ENCODE data around the gene OR52K1.

OR52K1 gene

GRCh38 chr11:4539603-4540219, 57.3 kb downstream of the OR52K1 start:
- TF ChIP-seq CTCF (IDR thresholded peaks at IDR 0.05; ENCODE audit: borderline replicate concordance, insufficient read depth, low read depth, low read length) = peak; percentile 80
- H3K4me3 ChIP-seq (ENCODE audit: low read depth, low read length) = no peak overlapping the region

- H3K4me3 ChIP-seq (ENCODE audit: low read depth, low read length) = no peak overlapping the region
- TF ChIP-seq CTCF (IDR thresholded peaks at IDR 0.05; ENCODE audit: borderline replicate concordance, insufficient read depth, low read depth, low read length) = no peak
These were observed 58.6 kb downstream of the OR52K1 start for GRCh38 chr11:4541071-4541470.
